ENCODE data around the gene GALNT18. TPM values are rescaled to one million over a fixed set of nuclear protein-coding genes. Genes with fewer than 3 reads are reported as not detected.

Gene GALNT18
- total RNA-seq, 3 donors from 2014 or later, result 2.2 to 3.4 (median 3.3) TPM

DNA sequence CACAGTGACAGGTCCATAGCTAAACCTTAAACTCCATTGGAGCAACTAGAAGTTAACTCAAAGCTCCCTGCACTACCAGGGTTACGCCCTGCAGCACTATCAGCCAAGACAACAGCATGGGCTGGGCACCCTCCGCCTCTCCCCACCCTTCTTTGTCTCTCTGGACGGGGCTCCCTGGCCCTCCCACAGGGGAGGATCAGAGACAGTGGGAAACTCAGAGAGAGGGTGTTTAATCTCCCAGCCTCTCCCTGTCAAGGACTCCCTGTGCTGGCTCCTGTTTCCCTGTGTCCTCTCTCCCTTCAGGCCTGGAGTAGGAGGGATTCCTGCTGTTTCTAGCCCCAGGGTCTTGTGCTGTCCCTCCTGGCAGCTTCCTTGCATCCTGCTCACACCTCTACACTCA, 211.9 kb downstream of the GALNT18 start:
- Mint-ChIP-seq H3K4me3 (no peak overlapping the region), H3K4me1 (ENCODE audit: low read depth) (no peaks in the 10 kb centered on the region), H3K27me3 (ENCODE audit: low read depth) (peaks cover 7% of the 10 kb centered on the region), H3K36me3 (ENCODE audit: insufficient read depth) (no peaks in the 10 kb centered on the region), H3K9me3 (no peaks in the 10 kb centered on the region)
- no peak for ATAC-seq
- DNase-seq, result no peak

GRCh38 chr11:11409224-11409623, 212.6 kb downstream of the GALNT18 start:
- Mint-ChIP-seq H3K9me3 (no peaks in the 10 kb centered on the region), H3K4me1 (ENCODE audit: low read depth) (no peaks in the 10 kb centered on the region), H3K4me3 (no peak overlapping the region), H3K27me3 (ENCODE audit: low read depth) (peaks cover 12% of the 10 kb centered on the region), H3K36me3 (ENCODE audit: insufficient read depth) (no peaks in the 10 kb centered on the region)
- no peak for ATAC-seq
- no peak for DNase-seq

GRCh38 chr11:11408436-11409221, 213.2 kb downstream of the GALNT18 start:
- Mint-ChIP-seq H3K27me3 (ENCODE audit: low read depth) (peaks cover 15% of the 10 kb centered on the region), H3K4me1 (ENCODE audit: low read depth) (no peaks in the 10 kb centered on the region), H3K4me3 (no peak overlapping the region), H3K36me3 (ENCODE audit: insufficient read depth) (no peaks in the 10 kb centered on the region), H3K9me3 (no peaks in the 10 kb centered on the region)
- DNase-seq, result no peak
- ATAC-seq, result no peak

DNA sequence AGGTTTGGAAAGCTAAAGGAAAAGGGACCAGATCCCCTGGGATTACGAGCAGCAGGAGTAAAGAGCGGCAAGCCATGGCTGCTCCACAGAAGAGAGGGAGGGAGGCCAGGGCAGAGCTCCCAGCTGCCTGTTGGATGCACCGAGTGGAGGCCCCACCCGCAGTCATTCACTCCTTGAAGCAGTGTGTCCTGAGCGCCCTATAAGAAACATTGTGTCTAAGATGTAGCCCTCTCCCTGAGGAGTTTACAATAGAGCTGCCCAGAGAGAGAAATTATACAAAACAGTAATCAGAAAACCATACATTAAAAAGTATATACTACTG, 214.1 kb downstream of the GALNT18 start:
- no peaks in the 10 kb centered on the region for H3K4me1 Mint-ChIP-seq (ENCODE audit: low read depth)
- ATAC-seq (no peak), DNase-seq (no peak)
- H3K36me3 Mint-ChIP-seq (ENCODE audit: insufficient read depth), result no peaks in the 10 kb centered on the region
- peaks cover 12% of the 10 kb centered on the region for H3K27me3 Mint-ChIP-seq (ENCODE audit: low read depth)
- no peak overlapping the region for H3K4me3 Mint-ChIP-seq
- H3K9me3 Mint-ChIP-seq, result no peaks in the 10 kb centered on the region

DNA sequence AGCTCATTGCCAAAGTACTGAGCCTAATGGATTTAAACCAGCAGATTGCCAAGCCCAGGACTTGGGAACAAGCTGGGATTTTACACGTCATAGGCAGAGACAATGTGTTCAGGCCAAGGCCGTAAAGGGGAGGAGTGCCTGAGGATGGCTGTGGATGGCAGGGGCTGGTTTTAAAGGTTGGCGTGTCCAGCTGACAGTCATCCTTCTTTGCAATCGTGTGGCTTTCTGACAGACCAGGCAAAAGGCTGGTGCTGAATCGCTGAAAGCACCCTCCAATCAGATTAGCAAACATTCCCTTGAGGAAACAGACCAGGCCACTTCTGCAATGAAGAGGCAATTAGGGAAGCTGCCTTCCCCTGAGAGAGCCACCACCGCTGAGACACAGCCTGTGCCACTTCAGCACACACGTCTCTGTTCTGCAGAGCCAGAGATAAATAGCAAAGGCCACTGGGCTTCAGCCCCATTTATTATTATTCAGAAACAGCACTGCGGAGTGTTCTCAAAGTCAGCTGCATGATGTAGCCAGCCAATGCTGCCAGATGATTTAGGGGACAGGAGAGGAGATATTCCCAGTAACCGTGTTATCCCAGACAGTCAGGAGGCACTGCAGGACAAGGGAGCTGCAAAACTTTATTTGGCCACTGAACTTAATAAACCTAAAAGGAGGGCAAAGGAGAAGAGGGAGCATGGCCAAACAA, 214.6 kb downstream of the GALNT18 start:
- H3K4me3 Mint-ChIP-seq, result no peak overlapping the region
- no peaks in the 10 kb centered on the region for H3K4me1 Mint-ChIP-seq (ENCODE audit: low read depth)
- H3K36me3 Mint-ChIP-seq (ENCODE audit: insufficient read depth), result no peaks in the 10 kb centered on the region
- H3K9me3 Mint-ChIP-seq, result no peaks in the 10 kb centered on the region
- DNase-seq (no peak), ATAC-seq (no peak)
- peaks cover 12% of the 10 kb centered on the region for H3K27me3 Mint-ChIP-seq (ENCODE audit: low read depth)

DNA sequence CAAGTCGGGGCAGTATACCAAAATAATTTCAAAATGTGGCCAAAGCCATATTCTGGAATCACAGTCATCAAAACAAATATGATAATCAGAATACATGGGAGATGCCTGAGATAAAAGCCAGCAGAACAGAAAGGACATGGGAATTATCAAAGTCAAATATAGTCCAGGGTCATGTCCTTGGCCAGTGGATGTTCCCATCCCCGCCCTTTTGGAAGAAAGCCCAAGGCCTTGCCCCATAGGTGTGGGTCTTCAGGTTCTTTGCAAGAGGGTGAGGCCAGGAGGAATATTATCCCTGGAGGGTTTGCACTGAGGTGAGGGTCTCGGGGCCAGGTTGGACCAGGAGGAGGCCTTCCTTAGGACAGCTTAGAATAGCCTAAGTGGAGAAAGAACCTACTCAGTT, 215.2 kb downstream of the GALNT18 start:
- H3K4me1 Mint-ChIP-seq (ENCODE audit: low read depth), result no peaks in the 10 kb centered on the region
- ATAC-seq (no peak), DNase-seq (no peak)
- H3K9me3 Mint-ChIP-seq, result no peaks in the 10 kb centered on the region
- H3K4me3 Mint-ChIP-seq, result no peak overlapping the region
- peaks cover 12% of the 10 kb centered on the region for H3K27me3 Mint-ChIP-seq (ENCODE audit: low read depth)
- no peaks in the 10 kb centered on the region for H3K36me3 Mint-ChIP-seq (ENCODE audit: insufficient read depth)

DNA sequence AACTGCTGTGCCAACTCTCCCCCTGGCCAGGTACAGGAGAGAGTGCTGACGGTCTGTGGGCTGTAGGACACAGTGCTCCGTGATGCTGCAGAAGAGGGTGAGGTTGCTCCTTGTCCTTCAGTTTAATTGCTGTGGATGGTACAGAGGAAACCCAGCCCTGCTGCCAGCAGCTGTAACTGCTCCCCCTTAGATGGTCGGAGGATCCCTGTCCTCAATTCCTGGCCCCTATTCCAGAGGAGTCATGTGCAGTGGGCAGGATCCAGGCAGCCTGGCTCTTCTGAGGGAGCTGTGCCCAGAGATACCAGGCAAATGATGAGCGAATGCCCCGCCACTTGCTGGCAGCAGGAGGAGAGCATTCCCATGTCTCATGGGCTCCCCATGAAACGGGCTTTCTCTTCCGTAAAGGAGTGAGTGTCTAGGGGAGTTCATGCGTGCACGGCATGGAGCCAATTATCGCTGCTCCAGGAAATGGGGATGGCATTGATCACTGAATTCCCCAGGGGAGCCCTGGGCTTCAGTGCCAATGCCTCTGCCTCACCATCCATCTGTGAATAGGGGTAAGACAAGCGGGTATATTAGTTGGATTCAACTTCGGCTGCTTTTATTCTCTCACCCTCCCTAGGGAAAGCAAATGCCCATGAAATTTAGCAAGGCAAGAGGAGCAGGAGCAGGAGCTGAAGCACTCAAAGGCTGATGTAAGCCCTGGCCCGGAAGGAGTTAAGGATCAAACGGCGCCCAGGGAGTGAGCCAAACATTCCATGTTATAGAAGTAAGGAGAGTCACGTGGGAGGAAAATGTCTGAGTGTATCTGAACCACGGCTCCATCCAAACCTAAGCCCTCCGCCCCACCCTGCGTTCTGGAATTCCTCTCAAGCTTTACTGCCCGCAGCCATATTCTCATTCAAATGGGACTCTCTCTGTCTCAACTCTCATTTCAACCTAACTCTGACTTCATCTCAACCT, 217.8 kb downstream of the GALNT18 start:
- H3K36me3 Mint-ChIP-seq (ENCODE audit: insufficient read depth), result no peaks in the 10 kb centered on the region
- H3K4me3 Mint-ChIP-seq, result no peak overlapping the region
- DNase-seq (no peak), ATAC-seq (no peak)
- H3K27me3 Mint-ChIP-seq (ENCODE audit: low read depth), result peaks cover 12% of the 10 kb centered on the region
- no peaks in the 10 kb centered on the region for H3K4me1 Mint-ChIP-seq (ENCODE audit: low read depth)
- no peaks in the 10 kb centered on the region for H3K9me3 Mint-ChIP-seq

DNA sequence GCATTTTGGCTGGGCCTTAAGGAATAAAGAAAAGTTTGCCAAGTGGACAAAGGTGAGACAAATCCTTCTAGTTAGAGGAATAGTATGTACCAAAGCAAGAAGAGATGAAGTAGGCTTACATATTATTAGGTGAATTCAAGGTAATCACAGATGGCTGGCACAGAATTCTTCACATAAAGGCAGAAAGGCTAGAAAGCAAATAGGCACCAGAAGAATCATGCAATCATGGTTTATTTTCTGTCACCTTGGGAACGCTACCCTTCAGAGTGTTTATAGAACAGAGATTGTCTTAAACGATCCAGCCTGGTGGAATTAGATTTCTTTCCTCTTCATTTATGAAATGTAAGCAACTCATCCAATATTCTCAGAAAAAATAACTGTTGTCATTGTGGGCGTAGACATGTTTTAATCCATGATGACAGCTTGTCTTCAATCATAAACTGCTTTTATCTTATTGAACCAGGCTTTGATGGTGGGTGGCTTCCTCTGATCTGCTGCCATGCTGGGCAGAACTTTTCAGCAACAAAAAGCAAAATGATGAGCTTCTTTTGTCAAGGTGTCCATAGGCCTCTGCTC, 219.8 kb downstream of the GALNT18 start:
- H3K27me3 Mint-ChIP-seq (ENCODE audit: low read depth), result peaks cover 12% of the 10 kb centered on the region
- no peaks in the 10 kb centered on the region for H3K36me3 Mint-ChIP-seq (ENCODE audit: insufficient read depth)
- H3K9me3 Mint-ChIP-seq, result no peaks in the 10 kb centered on the region
- H3K4me3 Mint-ChIP-seq, result no peak overlapping the region
- no peak for DNase-seq
- no peak for ATAC-seq
- no peaks in the 10 kb centered on the region for H3K4me1 Mint-ChIP-seq (ENCODE audit: low read depth)

- ATAC-seq (no peak), DNase-seq (no peak)
- no peak overlapping the region for H3K4me3 Mint-ChIP-seq
- H3K27me3 Mint-ChIP-seq (ENCODE audit: low read depth), result peaks cover 15% of the 10 kb centered on the region
- H3K9me3 Mint-ChIP-seq, result no peaks in the 10 kb centered on the region
- no peaks in the 10 kb centered on the region for H3K36me3 Mint-ChIP-seq (ENCODE audit: insufficient read depth)
- H3K4me1 Mint-ChIP-seq (ENCODE audit: low read depth), result no peaks in the 10 kb centered on the region
Observed at GRCh38 chr11:11400635-11401232, 221.1 kb downstream of the GALNT18 start.

- Mint-ChIP-seq H3K9me3 (no peaks in the 10 kb centered on the region), H3K4me1 (ENCODE audit: low read depth) (no peaks in the 10 kb centered on the region), H3K4me3 (no peak overlapping the region), H3K27me3 (ENCODE audit: low read depth) (peaks cover 15% of the 10 kb centered on the region), H3K36me3 (ENCODE audit: insufficient read depth) (no peaks in the 10 kb centered on the region)
- DNase-seq (no peak), ATAC-seq (no peak)
Observed at GRCh38 chr11:11400121-11400520, 221.7 kb downstream of the GALNT18 start.

DNA sequence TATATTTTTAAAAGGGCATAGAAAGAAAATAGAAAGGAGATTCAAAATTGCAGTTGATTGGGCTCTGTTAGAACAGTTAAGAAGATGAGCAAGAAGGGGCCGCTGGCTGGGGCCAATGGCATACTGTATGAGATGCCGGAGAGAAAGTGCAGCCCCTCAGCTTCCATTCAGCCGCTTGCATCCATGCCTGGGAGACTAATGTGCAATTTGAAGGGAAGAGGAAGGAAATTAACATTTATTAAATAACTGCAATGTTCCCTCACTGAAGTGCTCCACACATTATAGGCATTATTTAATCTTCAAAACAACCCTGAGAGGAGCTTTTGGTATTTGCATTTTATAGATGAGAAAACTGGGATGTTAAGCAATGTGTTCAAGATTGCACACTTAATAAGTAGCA, 224.0 kb downstream of the GALNT18 start:
- no peak for ATAC-seq
- H3K36me3 Mint-ChIP-seq (ENCODE audit: insufficient read depth), result no peaks in the 10 kb centered on the region
- H3K27me3 Mint-ChIP-seq (ENCODE audit: low read depth), result peaks cover 4% of the 10 kb centered on the region
- H3K4me3 Mint-ChIP-seq, result no peak overlapping the region
- no peaks in the 10 kb centered on the region for H3K9me3 Mint-ChIP-seq
- no peak for DNase-seq
- no peaks in the 10 kb centered on the region for H3K4me1 Mint-ChIP-seq (ENCODE audit: low read depth)

DNA sequence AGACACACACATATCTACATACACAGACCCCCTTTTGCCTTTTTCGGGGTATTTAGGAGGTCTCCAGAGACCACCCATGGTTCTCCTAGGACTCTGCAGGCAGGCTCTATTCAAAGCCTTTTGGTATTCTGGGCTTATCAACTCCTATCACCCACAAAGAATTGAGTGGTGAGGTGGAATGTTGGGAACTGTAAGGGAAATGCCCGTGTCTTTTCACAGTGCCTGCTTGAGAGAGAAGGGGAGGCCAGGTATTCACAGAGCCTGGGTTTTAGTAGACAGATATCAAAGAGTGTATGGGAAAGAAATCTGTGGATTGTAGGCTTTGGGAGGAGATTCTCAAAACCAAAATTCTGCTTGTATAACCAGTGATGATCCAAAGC, 224.8 kb downstream of the GALNT18 start:
- H3K4me3 Mint-ChIP-seq, result no peak overlapping the region
- H3K9me3 Mint-ChIP-seq, result no peaks in the 10 kb centered on the region
- no peaks in the 10 kb centered on the region for H3K4me1 Mint-ChIP-seq (ENCODE audit: low read depth)
- no peaks in the 10 kb centered on the region for H3K36me3 Mint-ChIP-seq (ENCODE audit: insufficient read depth)
- ATAC-seq, result no peak
- no peak for DNase-seq
- peaks cover 4% of the 10 kb centered on the region for H3K27me3 Mint-ChIP-seq (ENCODE audit: low read depth)

- Mint-ChIP-seq H3K36me3 (ENCODE audit: insufficient read depth) (no peaks in the 10 kb centered on the region), H3K4me3 (no peak overlapping the region), H3K27me3 (ENCODE audit: low read depth) (peaks cover 4% of the 10 kb centered on the region), H3K9me3 (no peaks in the 10 kb centered on the region), H3K4me1 (ENCODE audit: low read depth) (no peaks in the 10 kb centered on the region)
- DNase-seq (no peak), ATAC-seq (no peak)
Observed at GRCh38 chr11:11396301-11397035, 225.3 kb downstream of the GALNT18 start.
